Mononuclear cell (primary cell): ENCODE measurements around the gene XPNPEP2. TPM values are rescaled to one million over a fixed set of nuclear protein-coding genes. Genes with fewer than 3 reads are reported as not detected.

Source experiments
- H3K27me3 ChIP-seq: 2 replicates; pipeline ENCODE4 v1.6.0; 2011; ENCODE audit warnings: low read length, control low read depth; ENCODE audit not compliant: insufficient read depth
- H3K4me1 ChIP-seq: 2 replicates; pipeline ENCODE4 v1.5.1; 2011; ENCODE audit warnings: mild to moderate bottlenecking, low read length, control low read depth; ENCODE audit not compliant: insufficient read depth
- H3K4me3 ChIP-seq: 2 replicates; pipeline ENCODE4 v1.5.1; 2011; ENCODE audit warnings: mild to moderate bottlenecking, low read length, moderate library complexity
- H3K9me3 ChIP-seq: 2 replicates; pipeline ENCODE4 v1.5.1; 2011; ENCODE audit warnings: low read depth, mild to moderate bottlenecking, control low read depth, low read length
- total RNA-seq: library from RNA; depleted of rRNA; stranded (reverse); fragments of >200 nt; gene quantifications from one replicate; pipeline ENCODE4 v1.2.3, GENCODE V29; 2012

The XPNPEP2 gene
- total RNA-seq: 0.31 TPM

GRCh38 chrX:129738466-129739308 is at the start of gene XPNPEP2:
Gene XPNPEP2, plus strand, starts transcription at chrX:129738979. Its CDS starts 235 bp downstream, at chrX:129739214.
- H3K27me3 ChIP-seq: no peaks in the 10 kb centered on the region
- H3K4me1 ChIP-seq: peaks cover 48% of the 10 kb centered on the region
- H3K9me3 ChIP-seq: no peaks in the 10 kb centered on the region
- no peak within 1 kb of the TSS for H3K4me3 ChIP-seq

GRCh38 chrX:129689796-129690195 is 49.0 kb upstream of the XPNPEP2 start:
- Histone ChIP-seq H3K4me3 (no peak overlapping the region), H3K4me1 (no peaks in the 10 kb centered on the region), H3K9me3 (no peaks in the 10 kb centered on the region), H3K27me3 (no peaks in the 10 kb centered on the region)

- Histone ChIP-seq H3K27me3 (no peaks in the 10 kb centered on the region), H3K4me3 (no peak overlapping the region), H3K4me1 (no peaks in the 10 kb centered on the region), H3K9me3 (no peaks in the 10 kb centered on the region)
These were observed 48.3 kb upstream of the XPNPEP2 start for GRCh38 chrX:129690435-129690834.

- H3K4me3 ChIP-seq: no peak overlapping the region
- H3K27me3 ChIP-seq: no peaks in the 10 kb centered on the region
These were observed 45.4 kb upstream of the XPNPEP2 start for GRCh38 chrX:129693354-129693753.

GRCh38 chrX:129694805-129695204 is 44.0 kb upstream of the XPNPEP2 start:
- Histone ChIP-seq H3K27me3 (no peaks in the 10 kb centered on the region), H3K9me3 (no peaks in the 10 kb centered on the region), H3K4me1 (no peaks in the 10 kb centered on the region), H3K4me3 (no peak overlapping the region)

More at GRCh38 chrX:129693354-129693753, 45.4 kb upstream of the XPNPEP2 start:
- Histone ChIP-seq H3K4me1 (no peaks in the 10 kb centered on the region), H3K9me3 (no peaks in the 10 kb centered on the region)

GRCh38 chrX:129695535-129695934 is 43.2 kb upstream of the XPNPEP2 start:
- Histone ChIP-seq H3K4me1 (no peaks in the 10 kb centered on the region), H3K4me3 (no peak overlapping the region), H3K9me3 (no peaks in the 10 kb centered on the region), H3K27me3 (no peaks in the 10 kb centered on the region)

- Histone ChIP-seq H3K4me3 (no peak overlapping the region), H3K27me3 (no peaks in the 10 kb centered on the region), H3K9me3 (no peaks in the 10 kb centered on the region), H3K4me1 (no peaks in the 10 kb centered on the region)
These were observed 42.8 kb upstream of the XPNPEP2 start for GRCh38 chrX:129695937-129696336.

- H3K9me3 ChIP-seq: no peaks in the 10 kb centered on the region
- H3K4me3 ChIP-seq: no peak overlapping the region
- H3K27me3 ChIP-seq: no peaks in the 10 kb centered on the region
- no peaks in the 10 kb centered on the region for H3K4me1 ChIP-seq
These were observed 42.2 kb upstream of the XPNPEP2 start for GRCh38 chrX:129696463-129697155.

GRCh38 chrX:129697204-129697829 is 41.5 kb upstream of the XPNPEP2 start:
- no peaks in the 10 kb centered on the region for H3K27me3 ChIP-seq
- no peak overlapping the region for H3K4me3 ChIP-seq
- H3K4me1 ChIP-seq: no peaks in the 10 kb centered on the region
- no peaks in the 10 kb centered on the region for H3K9me3 ChIP-seq

- Histone ChIP-seq H3K4me3 (no peak overlapping the region), H3K27me3 (no peaks in the 10 kb centered on the region), H3K9me3 (no peaks in the 10 kb centered on the region), H3K4me1 (no peaks in the 10 kb centered on the region)
These were observed 40.6 kb upstream of the XPNPEP2 start for GRCh38 chrX:129698150-129698549.

- Histone ChIP-seq H3K4me3 (no peak overlapping the region), H3K9me3 (no peaks in the 10 kb centered on the region), H3K27me3 (no peaks in the 10 kb centered on the region), H3K4me1 (no peaks in the 10 kb centered on the region)
These were observed 38.2 kb upstream of the XPNPEP2 start for GRCh38 chrX:129700536-129700935.

- no peak overlapping the region for H3K4me3 ChIP-seq
- no peaks in the 10 kb centered on the region for H3K9me3 ChIP-seq
- H3K27me3 ChIP-seq: no peaks in the 10 kb centered on the region
- H3K4me1 ChIP-seq: no peaks in the 10 kb centered on the region
These were observed 37.1 kb upstream of the XPNPEP2 start for GRCh38 chrX:129701624-129702069.

GRCh38 chrX:129704491-129704890 is 34.3 kb upstream of the XPNPEP2 start:
- no peaks in the 10 kb centered on the region for H3K4me1 ChIP-seq
- no peaks in the 10 kb centered on the region for H3K9me3 ChIP-seq
- no peaks in the 10 kb centered on the region for H3K27me3 ChIP-seq
- no peak overlapping the region for H3K4me3 ChIP-seq

GRCh38 chrX:129705377-129705925 is 33.3 kb upstream of the XPNPEP2 start:
- no peak overlapping the region for H3K4me3 ChIP-seq
- no peaks in the 10 kb centered on the region for H3K27me3 ChIP-seq
- no peaks in the 10 kb centered on the region for H3K9me3 ChIP-seq
- H3K4me1 ChIP-seq: no peaks in the 10 kb centered on the region

GRCh38 chrX:129705988-129706387 is 32.8 kb upstream of the XPNPEP2 start:
- Histone ChIP-seq H3K4me1 (no peaks in the 10 kb centered on the region), H3K27me3 (no peaks in the 10 kb centered on the region), H3K4me3 (no peak overlapping the region), H3K9me3 (no peaks in the 10 kb centered on the region)
